Mesodermal cell (in vitro differentiated cells): Measurements from ENCODE around the gene KCNC3.
"Not testable (repeated sequence)": the region's sequence is repeated elsewhere in the genome, so short reads cannot be mapped to it uniquely, and the experiment has no call there.

Experiments
- H3K27ac ChIP-seq: 2 replicates; pipeline ENCODE4 v1.7.0; 2013; ENCODE audit warnings: mild to moderate bottlenecking, low read depth, low read length, moderate library complexity; ENCODE audit not compliant: severe bottlenecking
- H3K36me3 ChIP-seq: 2 replicates; pipeline ENCODE4 v1.7.1; 2013; ENCODE audit warnings: mild to moderate bottlenecking, low read length, moderate library complexity; ENCODE audit not compliant: control insufficient read depth, insufficient read depth
- H3K4me1 ChIP-seq: one replicate; pipeline ENCODE4 v1.7.1; 2013; ENCODE audit warnings: mild to moderate bottlenecking, low read length; ENCODE audit not compliant: insufficient read depth, control insufficient read depth, poor library complexity, severe bottlenecking
- H3K4me3 ChIP-seq: 2 replicates; pipeline ENCODE4 v1.7.0; 2013; ENCODE audit warnings: low read length, control low read depth, mild to moderate bottlenecking; ENCODE audit not compliant: insufficient read depth, poor library complexity, severe bottlenecking; ENCODE audit errors: extremely low read depth
- H3K9me3 ChIP-seq: 2 replicates; pipeline ENCODE4 v1.7.1; 2013; ENCODE audit warnings: mild to moderate bottlenecking, low read length, moderate library complexity; ENCODE audit not compliant: control insufficient read depth
- WGBS, 2 experiments: methylation state at CpG; one replicate each; pipeline ENCODE4 v1.1.5; 2013; ENCODE audit warnings: missing lambda C conversion rate in 2 of 2; ENCODE audit not compliant: insufficient coverage in 2 of 2; 5-methylcytosine and 5-hydroxymethylcytosine counted together

Gene KCNC3

DNA sequence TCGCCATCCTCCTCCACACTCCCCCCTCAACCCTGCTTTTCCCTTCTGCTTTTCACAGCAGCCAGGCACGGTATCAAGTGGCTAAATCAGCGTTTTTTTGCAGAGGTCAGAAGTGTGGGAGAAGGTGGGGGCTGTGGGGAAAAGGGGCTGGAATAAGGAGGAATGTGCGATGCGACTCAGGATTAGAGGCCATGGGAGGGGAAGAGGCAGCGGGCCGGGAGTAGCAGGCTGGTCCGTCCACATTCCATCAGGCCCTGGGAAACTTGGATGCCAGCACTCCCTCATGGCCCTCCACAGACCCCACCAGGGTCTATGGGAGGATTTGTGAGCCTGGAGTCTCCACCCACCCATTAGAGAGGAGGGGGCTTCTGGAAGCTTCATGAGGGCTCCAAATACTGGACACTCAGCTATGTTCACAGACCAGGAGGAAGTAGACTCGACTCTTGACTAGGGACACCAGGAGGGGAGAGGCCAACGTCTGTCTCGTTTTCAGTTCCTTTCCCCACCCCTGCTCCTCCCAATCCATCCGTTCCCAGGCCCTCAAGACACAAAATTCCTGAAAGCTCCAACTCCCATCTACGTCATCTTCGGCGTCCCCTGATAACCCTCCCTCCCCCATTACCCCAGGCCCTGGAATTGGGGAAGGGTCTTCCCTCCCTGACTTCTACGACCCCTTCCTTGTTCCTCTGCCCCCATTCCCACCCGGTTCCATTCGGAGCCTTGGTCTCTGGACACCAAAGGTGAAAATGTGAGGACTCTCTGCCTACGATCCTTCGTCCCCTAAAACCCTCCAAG, 3.3 kb upstream of the KCNC3 start:
- no peaks in the 10 kb centered on the region for H3K36me3 ChIP-seq
- H3K4me3 ChIP-seq: peak overlapping the region; percentile 47
- H3K9me3 ChIP-seq: peaks cover 12% of the 10 kb centered on the region
- no peaks in the 10 kb centered on the region for H3K4me1 ChIP-seq
- H3K27ac ChIP-seq: peak overlapping the region; percentile 96
- 33 to 41% methylated on average over 10 to 14 of the region's 20 CpGs for WGBS, 2 experiments

DNA sequence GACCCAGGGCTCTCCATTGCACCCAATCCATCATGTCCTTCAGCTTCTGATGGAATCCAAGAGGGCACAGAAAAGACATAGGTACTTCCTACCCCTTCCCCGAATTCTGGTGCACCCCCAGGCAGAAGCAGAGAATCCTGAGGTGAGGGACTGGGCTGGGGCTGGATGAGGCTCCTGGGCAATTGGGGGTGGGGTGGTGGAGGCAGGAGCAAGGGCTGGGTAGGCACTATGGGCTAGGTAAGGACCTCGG, 2.7 kb upstream of the KCNC3 start:
- Histone ChIP-seq H3K27ac (peak overlapping the region; percentile 96), H3K9me3 (peaks cover 12% of the 10 kb centered on the region), H3K36me3 (no peaks in the 10 kb centered on the region), H3K4me3 (peak overlapping the region; percentile 47), H3K4me1 (no peaks in the 10 kb centered on the region)
- no CpG with 5 or more reads among the region's 2 CpGs for WGBS, 2 experiments

- H3K9me3 ChIP-seq: peaks cover 12% of the 10 kb centered on the region
- peak overlapping the region; percentile 47 for H3K4me3 ChIP-seq
- H3K4me1 ChIP-seq: peaks cover under 1% of the 10 kb centered on the region
- H3K27ac ChIP-seq: peak overlapping the region; percentile 96
- no peaks in the 10 kb centered on the region for H3K36me3 ChIP-seq
- 29 to 32% methylated on average over 7 to 8 of the region's 10 CpGs for WGBS, 2 experiments
Measured at GRCh38 chr19:50331221-50331993, 2.2 kb upstream of the KCNC3 start.

- Histone ChIP-seq H3K27ac (peak overlapping the region; percentile 72), H3K4me3 (peak overlapping the region; percentile 40), H3K36me3 (no peaks in the 10 kb centered on the region), H3K4me1 (peaks cover 2% of the 10 kb centered on the region), H3K9me3 (peaks cover 12% of the 10 kb centered on the region)
- WGBS, 2 experiments: 19 to 22% methylated on average over 33 to 46 of the region's 48 CpGs
Measured at GRCh38 chr19:50330365-50331078, 1.3 kb upstream of the KCNC3 start.

GRCh38 chr19:50329926-50330294, 733 bp upstream of the KCNC3 start:
- WGBS, 2 experiments: 46 to 48% methylated on average over 16 to 17 of the region's 18 CpGs
- H3K9me3 ChIP-seq, H3K36me3 ChIP-seq, H3K4me1 ChIP-seq: not testable (repeated sequence)
- peak overlapping the region; percentile 40 for H3K4me3 ChIP-seq
- H3K27ac ChIP-seq: peak overlapping the region; percentile 71

GRCh38 chr19:50328873-50329145, 368 bp downstream of the KCNC3 start:
- Histone ChIP-seq H3K4me3 (no peak overlapping the region), H3K27ac (no peak overlapping the region), H3K9me3 (peaks cover 7% of the 10 kb centered on the region), H3K36me3 (no peaks in the 10 kb centered on the region), H3K4me1 (peaks cover 2% of the 10 kb centered on the region)
- 14 to 49% methylated on average over 7 to 10 of the region's 40 CpGs for WGBS, 2 experiments

DNA sequence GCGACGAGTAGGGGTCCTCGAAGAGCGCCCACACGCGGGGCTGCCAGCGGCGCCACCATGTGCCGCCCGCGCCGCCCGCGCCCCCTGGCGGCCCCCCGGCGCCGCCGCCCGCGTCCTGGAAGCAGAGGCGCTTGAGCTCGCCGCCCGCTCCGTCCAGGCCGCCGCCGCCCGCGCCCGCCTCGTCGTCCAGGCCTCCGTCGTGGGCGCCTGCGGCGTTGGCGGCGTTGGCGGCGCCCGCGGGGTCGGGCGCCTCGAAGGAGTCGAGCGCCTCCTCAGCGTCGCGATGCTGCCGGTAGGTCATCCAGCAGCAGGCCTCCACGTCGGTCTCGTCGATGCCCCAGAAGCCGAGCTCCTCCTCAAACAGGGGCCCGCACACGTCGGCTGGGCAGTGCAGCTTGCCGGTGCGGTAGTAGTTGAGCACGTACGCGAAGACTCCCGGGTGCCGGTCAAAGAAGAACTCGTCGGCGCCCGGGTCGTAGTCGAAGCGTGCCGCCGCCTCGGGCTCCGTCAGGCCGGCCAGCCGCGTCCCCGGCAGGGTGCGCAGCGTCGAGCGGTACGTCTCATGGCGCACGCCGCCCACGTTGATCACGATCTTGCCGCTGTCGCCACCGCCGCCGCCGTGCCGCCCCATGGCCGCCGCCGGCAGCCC, 829 bp downstream of the KCNC3 start:
- peak overlapping the region; percentile 30 for H3K4me3 ChIP-seq
- H3K4me1 ChIP-seq: peaks cover 2% of the 10 kb centered on the region
- H3K27ac ChIP-seq: no peak overlapping the region
- no peaks in the 10 kb centered on the region for H3K36me3 ChIP-seq
- peaks cover 7% of the 10 kb centered on the region for H3K9me3 ChIP-seq
- WGBS, 2 experiments: 18 to 25% methylated on average over 72 to 93 of the region's 104 CpGs

- H3K36me3 ChIP-seq: no peaks in the 10 kb centered on the region
- peaks cover 2% of the 10 kb centered on the region for H3K4me1 ChIP-seq
- no peak overlapping the region for H3K27ac ChIP-seq
- H3K4me3 ChIP-seq: no peak overlapping the region
- peaks cover 7% of the 10 kb centered on the region for H3K9me3 ChIP-seq
- 48 to 52% methylated on average over 16 to 20 of the region's 20 CpGs for WGBS, 2 experiments
Measured at GRCh38 chr19:50327461-50328223, 1.5 kb downstream of the KCNC3 start.

DNA sequence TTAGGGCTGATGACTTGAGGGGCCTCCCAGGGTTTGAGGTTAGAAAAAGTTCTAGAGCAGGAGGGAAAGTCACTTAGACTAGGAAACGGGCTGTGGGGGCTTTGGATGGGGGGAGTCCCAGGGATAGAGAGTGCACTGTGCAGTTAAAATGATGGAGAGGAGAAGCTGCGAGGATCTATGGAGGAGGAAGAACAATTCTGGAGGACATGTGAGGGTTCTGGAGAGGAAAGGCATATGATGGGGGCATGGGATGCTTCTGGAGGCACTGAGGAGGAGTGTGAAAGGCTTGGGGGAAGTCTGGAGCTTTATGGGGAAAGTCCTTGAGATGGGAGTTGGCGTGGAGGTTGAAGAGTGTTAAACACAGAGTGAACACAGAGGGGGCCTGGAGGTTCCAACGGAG, 2.2 kb downstream of the KCNC3 start:
- H3K36me3 ChIP-seq: no peaks in the 10 kb centered on the region
- H3K4me1 ChIP-seq: peaks cover 2% of the 10 kb centered on the region
- no peak overlapping the region for H3K27ac ChIP-seq
- no peak overlapping the region for H3K4me3 ChIP-seq
- WGBS, 2 experiments: 67 to 70% methylated on average over 3 of the region's 4 CpGs
- peaks cover 7% of the 10 kb centered on the region for H3K9me3 ChIP-seq

DNA sequence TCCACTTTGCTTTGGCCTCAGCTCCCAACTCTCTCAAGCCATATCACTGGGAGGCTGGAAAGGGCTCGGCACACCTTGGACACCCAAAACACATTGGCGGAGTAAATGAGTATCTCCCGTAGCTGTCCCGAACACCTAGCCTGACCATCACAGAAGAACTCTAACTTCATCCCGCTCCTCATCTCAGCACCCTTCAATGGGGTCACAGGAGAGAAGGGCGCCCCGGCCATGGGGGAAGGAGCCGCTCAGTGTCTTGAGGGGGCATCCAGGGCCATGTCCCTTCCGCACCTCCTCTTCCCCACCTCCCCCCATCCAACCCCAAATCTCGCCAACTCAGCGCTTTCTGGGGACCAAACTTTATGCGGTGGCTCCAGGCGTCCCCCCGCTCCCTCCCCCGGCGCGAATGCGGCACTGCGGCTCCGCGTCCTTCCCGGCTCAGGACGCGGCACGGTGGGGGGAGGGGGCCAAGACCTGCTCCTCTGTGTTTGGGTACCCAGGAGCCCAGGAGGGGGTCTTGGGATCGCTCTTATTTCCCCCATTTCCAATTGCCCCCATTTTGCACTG, 3.0 kb downstream of the KCNC3 start:
- Histone ChIP-seq H3K4me3 (peak overlapping the region; percentile 8), H3K36me3 (no peaks in the 10 kb centered on the region), H3K9me3 (peaks cover 7% of the 10 kb centered on the region), H3K4me1 (peaks cover 2% of the 10 kb centered on the region), H3K27ac (no peak overlapping the region)
- 25 to 30% methylated on average over 16 to 20 of the region's 26 CpGs for WGBS, 2 experiments
